HG03354 (cell line): ENCODE results near the gene MCHR2.
"Not testable (repeated sequence)": the region's sequence is repeated elsewhere in the genome, so short reads cannot be mapped to it uniquely, and the experiment has no call there.

ENCODE experiments used
- ATAC-seq: cut with Tn5 transposase; IDR thresholded peaks from one replicate; pipeline ENCODE4 v1.9.1; 2021; ENCODE audit warnings: mild to moderate bottlenecking; ENCODE audit not compliant: unreplicated experiment, poor library complexity, severe bottlenecking

The MCHR2 gene

GRCh38 chr6:99993533-99994251, at the start of gene MCHR2:
Gene MCHR2, minus strand, starts transcription at chr6:99994223. Its CDS starts 38,076 bp downstream, at chr6:99956147.
- ATAC-seq: no peak

GRCh38 chr6:100038546-100038945, 44.5 kb upstream of the MCHR2 start:
- not testable (repeated sequence) for ATAC-seq

- ATAC-seq: peak; percentile 96
Observed at GRCh38 chr6:100035873-100036653, 42.0 kb upstream of the MCHR2 start.

- no peak for ATAC-seq
Observed at GRCh38 chr6:100023798-100024197, 29.8 kb upstream of the MCHR2 start.

- ATAC-seq: no peak
Observed at GRCh38 chr6:100022847-100023246, 28.8 kb upstream of the MCHR2 start.

- ATAC-seq: no peak
Observed at GRCh38 chr6:100008857-100009256, 14.8 kb upstream of the MCHR2 start.

- peak; percentile 95 for ATAC-seq
Observed at GRCh38 chr6:100001915-100002388, 7.9 kb upstream of the MCHR2 start.

GRCh38 chr6:99997141-99997540, 3.1 kb upstream of the MCHR2 start:
- no peak for ATAC-seq

GRCh38 chr6:99995916-99996315, 1.9 kb upstream of the MCHR2 start:
- ATAC-seq: no peak

- ATAC-seq: no peak
Observed at GRCh38 chr6:99993146-99993532, 884 bp downstream of the MCHR2 start.

- no peak for ATAC-seq
Observed at GRCh38 chr6:99991955-99992354, 2.1 kb downstream of the MCHR2 start.

- ATAC-seq: no peak
Observed at GRCh38 chr6:99980741-99981140, 13.3 kb downstream of the MCHR2 start.

GRCh38 chr6:99979953-99980352, 14.1 kb downstream of the MCHR2 start:
- no peak for ATAC-seq

GRCh38 chr6:99967052-99967451, 27.0 kb downstream of the MCHR2 start:
- no peak for ATAC-seq

- no peak for ATAC-seq
Observed at GRCh38 chr6:99960027-99960426, 34.0 kb downstream of the MCHR2 start.

- ATAC-seq: no peak
Observed at GRCh38 chr6:99951016-99951805, 42.8 kb downstream of the MCHR2 start.

GRCh38 chr6:99946005-99946404, 48.0 kb downstream of the MCHR2 start:
- no peak for ATAC-seq

GRCh38 chr6:99943846-99944245, 50.2 kb downstream of the MCHR2 start:
- no peak for ATAC-seq

GRCh38 chr6:99940582-99940981, 53.4 kb downstream of the MCHR2 start:
- ATAC-seq: no peak

- no peak for ATAC-seq
Observed at GRCh38 chr6:99933129-99933528, 60.9 kb downstream of the MCHR2 start.
